ENCODE results near the gene CA10.

DNA sequence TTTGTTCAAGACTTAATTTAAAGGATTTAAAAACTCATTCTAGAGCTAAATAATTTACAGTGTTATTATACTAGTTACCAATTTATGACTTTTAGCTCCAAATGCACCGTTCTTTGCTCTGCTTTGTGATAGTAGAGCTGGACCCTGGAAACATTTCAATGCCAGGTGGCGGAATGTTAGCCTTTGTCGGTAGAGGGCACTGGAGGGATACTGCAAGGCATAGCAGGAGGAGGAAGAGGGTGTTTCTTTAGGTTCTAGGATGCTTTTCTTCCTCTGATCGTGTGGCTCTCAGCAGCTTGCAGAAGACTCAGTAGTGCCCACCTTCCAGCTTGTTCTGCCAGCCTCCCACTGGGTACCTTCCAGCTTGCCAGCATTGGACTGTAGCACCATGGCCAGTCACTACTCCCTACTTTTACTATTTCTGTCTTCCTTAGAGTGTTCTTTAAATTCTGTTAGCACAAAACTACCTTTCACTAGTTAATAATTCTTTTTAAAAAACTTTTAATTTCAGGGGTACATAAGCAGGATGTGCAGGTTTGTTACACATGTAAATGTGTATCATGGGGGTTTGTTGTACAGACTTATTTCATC lies 572.9 kb downstream of the CA10 start:
- TF ChIP-seq, protein P1, sequence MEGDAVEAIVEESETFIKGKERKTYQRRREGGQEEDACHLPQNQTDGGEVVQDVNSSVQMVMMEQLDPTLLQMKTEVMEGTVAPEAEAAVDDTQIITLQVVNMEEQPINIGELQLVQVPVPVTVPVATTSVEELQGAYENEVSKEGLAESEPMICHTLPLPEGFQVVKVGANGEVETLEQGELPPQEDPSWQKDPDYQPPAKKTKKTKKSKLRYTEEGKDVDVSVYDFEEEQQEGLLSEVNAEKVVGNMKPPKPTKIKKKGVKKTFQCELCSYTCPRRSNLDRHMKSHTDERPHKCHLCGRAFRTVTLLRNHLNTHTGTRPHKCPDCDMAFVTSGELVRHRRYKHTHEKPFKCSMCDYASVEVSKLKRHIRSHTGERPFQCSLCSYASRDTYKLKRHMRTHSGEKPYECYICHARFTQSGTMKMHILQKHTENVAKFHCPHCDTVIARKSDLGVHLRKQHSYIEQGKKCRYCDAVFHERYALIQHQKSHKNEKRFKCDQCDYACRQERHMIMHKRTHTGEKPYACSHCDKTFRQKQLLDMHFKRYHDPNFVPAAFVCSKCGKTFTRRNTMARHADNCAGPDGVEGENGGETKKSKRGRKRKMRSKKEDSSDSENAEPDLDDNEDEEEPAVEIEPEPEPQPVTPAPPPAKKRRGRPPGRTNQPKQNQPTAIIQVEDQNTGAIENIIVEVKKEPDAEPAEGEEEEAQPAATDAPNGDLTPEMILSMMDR (IDR thresholded peaks at IDR 0.05; ENCODE audit: extremely low read depth in 1 of 2, insufficient read depth in 1 of 2, low read depth in 1 of 2, low read length in 2 of 2): no peak
- no peak for TF ChIP-seq FOS (IDR thresholded peaks at IDR 0.05; ENCODE audit: borderline replicate concordance, insufficient read depth, low read length)
- no peak for TF ChIP-seq POLR2A (IDR thresholded peaks at IDR 0.05; ENCODE audit: low read depth, low read length)
- TF ChIP-seq, protein P2, sequence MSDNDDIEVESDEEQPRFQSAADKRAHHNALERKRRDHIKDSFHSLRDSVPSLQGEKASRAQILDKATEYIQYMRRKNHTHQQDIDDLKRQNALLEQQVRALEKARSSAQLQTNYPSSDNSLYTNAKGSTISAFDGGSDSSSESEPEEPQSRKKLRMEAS (IDR thresholded peaks at IDR 0.05; ENCODE audit: insufficient read depth, insufficient read length): no peak
